Left ventricle myocardium superior (tissue), 1 donor: ENCODE data around the gene COL5A1. TPM values are rescaled to one million over a fixed set of nuclear protein-coding genes. Genes with fewer than 3 reads are reported as not detected.
A peak's percentile ranks its signal among the peaks of the same experiment; 100 is the strongest.

Experiments used
- ATAC-seq: fragments of 200-7000 bp; cut with Tn5 transposase; one replicate; pipeline ENCODE4 v1.9.1; 2020; ENCODE audit warnings: mild to moderate bottlenecking, moderate library complexity
- DNase-seq: peaks from one replicate; pipeline ENCODE4 v3.0.0-alpha.2; 2020
- intact Hi-C: fragments of 100-400 bp; cut with micrococcal nuclease; formaldehyde crosslinking; loops from one replicate; pipeline ENCODE4 v1.11.0; 2022
- long read RNA-seq: library from polyadenylated mRNA; unstranded; transcript quantifications from one replicate; pipeline ENCODE4 v2.0.0, GENCODE V29; 2021
- total RNA-seq: library from RNA; stranded (reverse); fragmentation: NEBNext Ultra II Directional; extraction: Animal tissue kit (Norgen Biotek cat#: 25700); gene quantifications from one replicate; pipeline ENCODE4 v1.2.1, GENCODE V29; 2021
- donor health status: DM: no; HTN: yes; CAD: no; lungs with severe emphysema.

COL5A1 gene
- total RNA-seq: 14.8 TPM
- long read RNA-seq, partial matches to known transcripts: 8 of 16 reads
- long read RNA-seq, other reads (novel, unspliced or antisense): 8 of 16 reads

DNA sequence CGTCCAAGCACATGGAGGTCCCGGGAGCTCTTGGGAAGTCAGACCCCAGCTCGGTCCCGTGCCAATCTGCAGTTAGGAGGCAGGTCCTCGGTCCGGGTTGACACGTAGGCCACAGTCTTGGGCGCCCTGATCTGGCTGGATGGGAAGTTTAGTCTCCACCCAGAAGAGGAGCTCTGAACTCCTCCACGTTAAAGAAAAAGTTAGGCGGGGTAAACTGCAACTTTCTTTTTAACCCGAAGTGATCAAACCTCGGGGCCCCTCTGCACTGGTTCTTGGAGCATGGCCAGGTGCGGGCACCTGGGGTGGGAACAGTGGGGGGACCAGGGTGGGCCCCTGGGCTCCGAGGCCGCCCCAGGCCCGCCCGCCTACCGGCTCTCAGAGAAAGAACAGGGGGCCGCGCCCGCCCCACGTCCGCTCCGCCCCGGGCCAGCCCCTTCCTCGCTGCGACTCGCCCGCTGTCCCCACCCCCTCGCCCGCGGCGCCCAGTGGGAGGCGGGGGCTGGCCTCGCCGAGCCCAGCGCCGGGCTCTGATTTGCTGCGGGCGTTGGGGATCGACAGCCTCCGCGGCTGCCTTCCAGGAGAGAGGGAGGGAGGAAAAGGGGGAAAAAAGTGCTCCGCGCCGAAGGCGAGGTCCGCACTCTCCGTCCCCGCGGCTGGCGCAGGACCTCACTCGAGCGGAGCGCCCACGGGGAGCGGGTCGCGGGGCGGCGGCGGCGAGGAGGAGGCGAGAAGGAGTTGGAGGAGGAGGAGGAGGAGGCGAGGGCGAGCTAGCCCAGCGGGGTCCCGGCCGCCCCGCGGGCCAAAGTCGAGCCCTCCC is at the start of gene COL5A1:
Gene COL5A1, plus strand, starts transcription at position 631 of the 817 bp plus-strand sequence. CDS start 385 bp downstream, outside the sequence.
- ATAC-seq (peak; percentile 90), DNase-seq (peak; percentile 95)
- intact Hi-C loops: no loop called here

DNA sequence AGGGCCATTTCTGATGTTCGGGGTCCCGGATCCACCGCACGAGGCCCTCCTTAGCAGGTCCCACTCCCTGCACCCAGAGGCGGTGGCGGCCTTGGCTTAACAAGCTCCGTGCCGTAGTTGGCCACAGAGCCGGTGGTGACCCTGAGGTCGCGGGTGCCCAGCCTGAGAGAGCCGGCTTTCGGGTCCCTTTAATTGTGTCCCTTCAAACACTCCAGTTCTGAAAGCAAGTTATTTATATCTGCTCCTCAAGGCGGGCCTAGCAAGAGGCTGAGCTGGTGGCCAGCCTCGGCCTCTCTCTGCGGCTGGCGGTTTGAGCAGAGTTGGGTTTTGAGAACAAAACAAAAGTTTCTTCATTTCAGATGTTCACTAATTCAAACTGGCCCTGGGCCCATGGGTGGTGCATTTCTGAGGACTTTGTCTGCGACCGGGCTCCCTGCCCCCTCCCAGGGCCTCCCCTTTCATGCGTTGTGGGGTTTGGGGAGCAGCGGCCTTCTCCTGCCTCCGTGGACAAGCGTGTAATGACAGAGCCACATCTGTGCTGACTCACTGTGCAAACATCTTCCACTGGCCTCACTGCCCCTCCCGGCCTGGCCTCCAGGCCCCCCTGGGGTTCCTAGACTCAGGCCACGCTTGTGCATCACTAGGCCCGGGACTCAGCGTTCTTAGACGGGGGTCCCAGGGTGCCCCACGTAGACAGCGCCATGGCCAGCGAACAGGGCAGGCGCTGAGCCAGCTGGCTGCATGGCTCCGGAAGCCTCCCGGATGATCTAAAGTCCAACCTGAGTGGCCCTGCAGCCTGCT is 49.4 kb upstream of the COL5A1 start:
- DNase-seq (peak; percentile 75), ATAC-seq (peak; percentile 89)
- intact Hi-C loops: no loop called here

DNA sequence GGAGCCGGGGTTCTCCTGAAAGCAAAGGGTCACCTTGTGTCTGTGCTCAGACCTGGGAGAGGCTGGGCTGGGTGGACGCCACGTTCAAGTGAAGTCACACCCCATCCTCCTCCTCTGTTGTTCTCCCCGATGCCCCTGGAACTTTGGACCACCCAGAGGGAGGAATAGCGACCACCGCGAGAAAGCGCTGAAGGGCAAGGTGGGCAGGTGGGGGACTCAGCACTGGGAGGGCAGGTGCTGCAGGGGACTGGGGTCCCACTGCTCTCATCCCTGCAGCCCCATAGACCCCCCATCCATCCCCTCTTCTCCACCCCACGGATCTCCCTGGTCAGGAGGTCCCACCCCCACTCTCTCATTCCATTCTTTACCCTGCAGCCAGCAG is 48.8 kb upstream of the COL5A1 start:
- ATAC-seq: no peak
- DNase-seq: no peak
- intact Hi-C loops: no loop called here

DNA sequence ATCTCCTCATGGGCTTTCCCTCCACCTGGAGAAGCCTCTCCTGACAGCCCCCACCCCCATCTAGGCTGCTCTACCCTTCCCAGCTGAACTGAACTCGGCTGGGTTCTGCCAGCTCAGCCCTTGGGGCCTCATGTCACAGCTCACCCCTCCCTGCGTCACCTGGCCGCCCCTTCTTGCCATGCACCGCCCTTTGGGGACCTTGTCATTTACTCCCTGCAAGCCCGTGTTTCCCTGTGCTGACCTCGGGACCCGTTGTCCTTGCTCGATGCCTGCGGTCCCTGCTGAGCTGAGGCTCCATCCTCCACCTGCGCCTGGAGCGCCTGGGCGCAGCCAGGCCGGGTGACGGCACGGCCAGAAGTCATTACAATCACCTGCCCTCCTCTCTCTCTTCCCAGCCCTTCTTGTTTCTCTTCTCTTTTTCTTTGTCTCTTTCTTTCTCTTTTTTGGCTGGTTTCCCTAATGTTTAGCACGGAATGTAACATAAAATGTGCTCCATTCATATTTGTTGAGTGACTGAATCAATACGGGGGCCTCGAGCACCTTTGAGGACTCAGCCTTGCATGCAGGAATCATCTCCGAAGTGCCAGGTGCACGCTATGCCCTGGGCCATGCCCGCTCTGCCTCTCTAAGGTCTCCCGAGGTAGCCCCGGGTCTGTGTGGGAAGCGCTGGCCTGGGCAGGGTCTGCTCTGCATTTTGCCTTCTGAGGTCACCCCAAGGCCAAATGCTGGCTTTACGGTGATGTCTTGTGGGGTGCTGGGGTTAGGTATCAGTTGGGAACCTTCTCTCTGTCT is 48.1 kb upstream of the COL5A1 start:
- DNase-seq (no peak), ATAC-seq (no peak)
- intact Hi-C loops: no loop called here

DNA sequence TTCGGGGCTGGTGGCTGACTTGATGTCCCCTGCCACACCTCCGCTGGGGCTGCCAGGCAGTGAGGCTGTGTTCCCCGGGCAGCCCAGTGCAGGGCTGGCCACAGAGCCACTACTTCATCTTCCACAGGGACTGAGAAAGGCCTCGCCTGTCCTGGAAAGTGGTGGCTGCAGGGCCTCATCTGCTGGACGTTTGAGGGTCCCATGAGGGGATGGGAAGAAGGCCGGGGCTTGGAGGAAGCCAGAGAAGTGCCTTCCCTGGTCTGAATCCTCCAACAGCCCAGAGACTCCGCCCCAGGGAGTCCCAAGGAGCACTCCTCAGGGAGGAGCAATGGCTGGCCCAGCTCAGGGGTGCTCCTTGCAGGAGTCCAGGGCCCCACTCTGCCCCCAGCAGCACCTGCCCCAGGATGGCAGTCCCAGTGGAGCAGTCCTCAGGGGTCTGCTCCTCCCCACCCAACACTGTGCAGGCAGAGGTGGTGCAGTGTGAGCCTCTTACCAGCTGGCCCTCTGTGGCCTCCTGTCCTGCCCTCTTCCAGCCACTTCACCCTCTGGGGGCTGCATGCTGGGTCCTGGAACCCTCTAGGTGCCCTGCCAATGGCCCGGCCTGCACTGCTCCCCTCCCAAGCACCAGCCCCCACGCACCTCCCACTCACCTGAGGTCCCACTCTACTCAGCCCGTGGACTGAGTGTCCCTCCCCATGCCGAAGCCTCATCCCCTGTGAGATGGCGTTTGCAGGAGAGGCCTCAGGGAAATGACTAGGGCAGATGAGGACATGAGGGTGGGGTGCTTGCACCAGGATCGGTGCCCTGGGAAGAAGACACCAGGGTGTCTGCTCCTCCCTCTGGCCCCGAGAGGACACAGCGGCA is 47.3 kb upstream of the COL5A1 start:
- ATAC-seq (no peak), DNase-seq (no peak)
- intact Hi-C loops: no loop called here

GRCh38 chr9:134595014-134595413 is 46.6 kb upstream of the COL5A1 start:
- ATAC-seq: no peak
- DNase-seq: no peak
- intact Hi-C loops: no loop called here

DNA sequence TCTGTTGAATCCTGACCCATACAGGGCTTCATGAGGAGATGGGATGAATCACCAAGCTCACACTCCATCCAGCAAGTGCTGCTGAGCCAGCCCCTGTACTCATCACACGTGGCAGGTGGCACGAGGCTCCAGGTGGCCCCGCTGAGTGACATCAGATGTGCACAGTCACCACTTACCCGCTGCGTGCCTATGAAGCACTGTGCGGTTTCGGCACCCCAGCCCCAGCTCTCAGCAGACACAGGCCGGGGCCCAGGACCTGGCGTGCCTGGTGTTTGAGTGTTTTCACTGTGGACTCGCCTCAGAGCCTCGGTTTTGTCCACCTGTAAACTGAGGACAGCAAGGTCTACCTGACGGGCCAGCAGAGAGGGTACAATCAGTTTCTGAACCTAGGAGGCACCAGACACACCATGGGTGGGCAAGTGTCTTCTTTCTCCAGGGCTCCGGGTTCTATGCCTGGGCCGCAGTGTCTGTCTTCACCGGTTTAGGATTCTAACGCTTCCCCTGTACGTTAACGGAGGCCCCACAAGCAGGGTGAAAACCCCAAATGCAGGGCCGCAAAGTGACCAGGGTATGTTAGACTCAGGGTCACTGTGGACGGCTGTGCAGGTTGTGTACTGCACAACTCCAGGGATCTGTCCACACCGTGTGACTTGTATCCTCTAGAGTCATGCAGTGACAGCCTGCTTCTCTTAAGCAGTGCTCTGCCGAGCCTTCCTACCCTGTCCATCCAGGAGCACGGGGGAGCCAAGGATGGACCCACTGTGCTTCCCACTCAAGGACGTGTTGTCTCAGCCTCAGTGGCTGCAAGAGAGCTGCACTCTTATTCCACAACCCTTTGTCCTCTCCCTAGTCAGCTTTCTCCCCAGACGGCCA is 44.3 kb upstream of the COL5A1 start:
- ATAC-seq (no peak), DNase-seq (no peak)
- intact Hi-C loops: no loop called here

GRCh38 chr9:134597957-134598883 is 43.4 kb upstream of the COL5A1 start:
- intact Hi-C loops: no loop called here
- ATAC-seq: peak; percentile 57
- DNase-seq: no peak

GRCh38 chr9:134598884-134599245 is 42.7 kb upstream of the COL5A1 start:
- intact Hi-C loops: no loop called here
- peak; percentile 57 for ATAC-seq
- no peak for DNase-seq

DNA sequence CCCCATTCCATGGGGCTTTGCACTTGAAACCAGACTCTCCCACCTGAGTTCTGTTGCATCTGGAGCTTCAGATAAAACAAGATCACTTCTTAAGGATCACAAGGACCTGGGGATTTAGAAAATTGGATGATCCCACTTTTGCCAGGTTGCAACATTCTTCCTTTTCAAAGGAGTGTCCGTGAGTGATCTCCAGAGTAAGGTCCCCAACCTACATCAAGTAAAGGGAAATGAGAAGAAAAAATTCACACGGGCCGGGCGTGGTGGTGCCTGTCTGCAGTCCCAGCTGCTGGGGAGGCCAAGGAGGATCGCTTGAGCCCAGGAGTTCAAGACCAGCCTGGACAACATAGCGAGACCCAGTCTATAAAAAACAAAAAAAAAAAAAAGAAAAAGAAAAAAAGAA is 41.2 kb upstream of the COL5A1 start:
- DNase-seq (no peak), ATAC-seq (no peak)
- intact Hi-C loops: no loop called here

GRCh38 chr9:134600836-134601638 is 40.6 kb upstream of the COL5A1 start:
- ATAC-seq (no peak), DNase-seq (no peak)
- intact Hi-C loops: no loop called here

GRCh38 chr9:134601764-134602163 is 39.8 kb upstream of the COL5A1 start:
- intact Hi-C loops: no loop called here
- DNase-seq: no peak
- ATAC-seq: no peak

- intact Hi-C loops: no loop called here
- no peak for DNase-seq
- ATAC-seq: peak; percentile 56
These were observed 38.8 kb upstream of the COL5A1 start for GRCh38 chr9:134602547-134603362.

DNA sequence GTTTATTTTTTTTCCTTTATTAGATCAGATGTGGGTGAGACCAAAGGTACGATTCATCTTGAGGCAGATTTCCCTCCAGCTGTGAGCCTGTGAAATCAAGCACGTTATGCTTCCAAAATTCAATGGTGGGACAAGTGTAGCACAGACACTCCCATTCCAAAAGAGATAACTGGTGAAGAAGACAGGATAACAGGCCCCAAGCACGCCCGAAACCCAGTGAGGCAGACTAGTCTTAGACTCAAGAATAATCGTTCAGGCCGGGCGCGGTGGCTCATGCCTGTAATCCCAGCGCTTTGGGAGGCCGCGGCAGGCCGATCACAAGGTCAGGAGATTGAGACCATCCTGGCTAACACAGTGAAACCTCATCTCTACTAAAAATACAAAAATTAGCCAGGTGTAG is 36.8 kb upstream of the COL5A1 start:
- DNase-seq (no peak), ATAC-seq (no peak)
- intact Hi-C loops: no loop called here

- intact Hi-C loops: no loop called here
- ATAC-seq: no peak
- DNase-seq: no peak
These were observed 36.1 kb upstream of the COL5A1 start for GRCh38 chr9:134605351-134605965.
